GM12872 (cell line): ENCODE results near the gene BCOR.

ENCODE experiments used
- CTCF ChIP-seq: IDR thresholded peaks from 3 replicates; pipeline ENCODE4 v1.5.1; 2011; ENCODE audit warnings: low read depth, mild to moderate bottlenecking, low read length, moderate library complexity; ENCODE audit not compliant: insufficient read depth

The BCOR gene

GRCh38 chrX:40056420-40056819 is 41.3 kb downstream of the BCOR start:
- TF ChIP-seq CTCF, result no peak

- TF ChIP-seq CTCF, result no peak
These were observed 42.3 kb downstream of the BCOR start for GRCh38 chrX:40055495-40055894.

GRCh38 chrX:40054793-40055192 is 43.0 kb downstream of the BCOR start:
- no peak for TF ChIP-seq CTCF

- no peak for TF ChIP-seq CTCF
These were observed 47.2 kb downstream of the BCOR start for GRCh38 chrX:40050532-40050931.

- TF ChIP-seq CTCF, result no peak
These were observed 48.6 kb downstream of the BCOR start for GRCh38 chrX:40049084-40049641.

- TF ChIP-seq CTCF, result no peak
These were observed 50.3 kb downstream of the BCOR start for GRCh38 chrX:40047485-40047884.

- no peak for TF ChIP-seq CTCF
These were observed 53.9 kb downstream of the BCOR start for GRCh38 chrX:40043895-40044294.
